ENCODE data around the gene IGSF21.

DNA sequence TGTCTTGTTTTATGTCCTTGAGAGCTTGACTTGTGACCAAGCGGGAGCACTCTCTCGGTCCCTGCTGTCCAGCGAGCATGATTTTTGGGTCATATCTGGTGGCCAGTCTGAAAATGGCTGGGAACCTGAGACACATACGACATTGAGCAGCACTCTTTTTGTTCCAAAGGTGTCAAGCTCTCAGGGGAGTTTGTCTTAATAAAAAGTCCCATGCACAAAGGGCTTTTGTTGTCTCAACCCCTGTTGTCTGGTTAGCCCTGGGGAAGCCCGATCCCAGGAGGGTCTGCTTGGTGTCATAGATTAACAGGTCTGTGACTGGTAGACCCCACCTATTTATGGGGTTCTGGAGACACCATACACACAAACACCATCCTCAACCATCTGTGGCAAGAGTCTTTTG, 315.4 kb downstream of the IGSF21 start:
- TF ChIP-seq CTCF (IDR thresholded peaks at IDR 0.05) (no peak), POLR2A (IDR thresholded peaks at IDR 0.05) (no peak), POLR2AphosphoS5 (IDR thresholded peaks at IDR 0.05) (no peak)

All from prostate gland (tissue), 2 donors.